Endothelial cell of umbilical vein (primary cell): ENCODE results near the gene ZNF516. TPM values are rescaled to one million over a fixed set of nuclear protein-coding genes. Genes with fewer than 3 reads are reported as not detected.

Experiments used
- BruUV-seq: library from RNA; stranded (reverse); fragments of 400-500 nt; replicated peaks from 2 replicates; lab custom pipeline; 2021; lab: Mats Ljungman, UMichigan
- CTCF ChIA-PET: fragments of 300-600, 350-600 bp; sonication (Branson Sonifier 250); formaldehyde crosslinking; loops from one replicate; lab custom pipeline; 2021; ENCODE audit warnings: antibody characterized with exemption, inconsistent platforms; lab: Charles Lee
- POLR2A ChIA-PET: fragments of 300-600, 350-600 bp; sonication (Branson Sonifier 250); formaldehyde crosslinking; loops from one replicate; lab custom pipeline; 2021; ENCODE audit warnings: antibody characterized with exemption, inconsistent platforms; lab: Charles Lee
- DNase-seq: peaks from one replicate; pipeline ENCODE4 v3.0.0-alpha.2; 2011; ENCODE audit warnings: low read depth, low spot score
- FAIRE-seq: peaks from 2 replicates; lab custom pipeline; 2011; peaks lifted over from hg19 to GRCh38; lab: Jason Lieb, UNC
- H2AFZ ChIP-seq: 2 replicates; pipeline ENCODE4 v1.6.0; 2012; ENCODE audit warnings: low read depth, low read length, control low read depth, inconsistent platforms
- H3K27ac ChIP-seq: 2 replicates; pipeline ENCODE4 v1.5.1; 2011; ENCODE audit warnings: low read depth, mild to moderate bottlenecking, control low read depth, low read length, moderate library complexity; ENCODE audit not compliant: insufficient read depth
- H3K27me3 ChIP-seq, 2 experiments: 2 replicates each; pipeline versions ENCODE4 v1.6.0 to v1.6.1; 2011; ENCODE audit warnings: low read length in 2 of 2, mixed read lengths in 1 of 2; ENCODE audit not compliant: control insufficient read depth in 2 of 2, insufficient read depth in 2 of 2
- H3K36me3 ChIP-seq, 2 experiments: 2 replicates in 1 of 2; 3 replicates in 1 of 2; pipeline ENCODE4 v1.5.1; 2011; ENCODE audit warnings: low read length in 2 of 2, mild to moderate bottlenecking in 1 of 2, moderate library complexity in 1 of 2; ENCODE audit not compliant: control insufficient read depth in 2 of 2, insufficient read depth in 2 of 2; ENCODE audit errors: extremely low read depth in 1 of 2
- H3K4me1 ChIP-seq: 3 replicates; pipeline ENCODE4 v1.5.1; 2011; ENCODE audit warnings: mild to moderate bottlenecking, low read length; ENCODE audit not compliant: control insufficient read depth, insufficient read depth; ENCODE audit errors: extremely low read depth
- H3K4me2 ChIP-seq: 2 replicates; pipeline ENCODE4 v1.6.1; 2011; ENCODE audit warnings: low read length, control low read depth, mixed read lengths; ENCODE audit not compliant: insufficient read depth
- H3K4me3 ChIP-seq, 3 experiments: fragments of 200-600 bp in 1 of 3; sonication (generic), shearing (Covaris generic) in 1 of 3; replicated peaks in 1 of 3; 2 replicates each; pipeline ENCODE4 v1.5.1; 2011 to 2016; ENCODE audit warnings: control low read depth in 3 of 3, low read length in 3 of 3, mild to moderate bottlenecking in 2 of 3, inconsistent platforms in 1 of 3, low read depth in 1 of 3, moderate library complexity in 1 of 3; ENCODE audit not compliant: insufficient read depth in 1 of 3
- H3K79me2 ChIP-seq: 2 replicates; pipeline ENCODE4 v1.6.0; 2012; ENCODE audit warnings: low read length, inconsistent platforms; ENCODE audit not compliant: control insufficient read depth, insufficient read depth
- H3K9ac ChIP-seq: replicated peaks from 2 replicates; pipeline ENCODE3; 2011; ENCODE audit warnings: low read length, control low read depth; ENCODE audit not compliant: insufficient read depth; ENCODE audit errors: extremely low read depth
- H3K9me1 ChIP-seq: replicated peaks from 3 replicates; pipeline ENCODE4 v1.6.0; 2011; ENCODE audit warnings: mild to moderate bottlenecking, low read length; ENCODE audit not compliant: control insufficient read depth, insufficient read depth; ENCODE audit errors: extremely low read depth
- H3K9me3 ChIP-seq: replicated peaks from 2 replicates; pipeline ENCODE4 v1.5.1; 2012; ENCODE audit warnings: low read length, inconsistent platforms; ENCODE audit not compliant: control insufficient read depth, insufficient read depth
- H4K20me1 ChIP-seq: replicated peaks from 2 replicates; pipeline ENCODE3; 2011; ENCODE audit warnings: mild to moderate bottlenecking, low read length; ENCODE audit not compliant: control insufficient read depth, insufficient read depth; ENCODE audit errors: extremely low read depth
- CTCF ChIP-seq, 2 donors: IDR thresholded peaks; 1 replicate in 1 of 2; 2 replicates in 1 of 2; pipeline ENCODE4 v1.5.1; 2011; ENCODE audit warnings: low read length in 2 of 2, mild to moderate bottlenecking in 2 of 2, moderate library complexity in 2 of 2, control low read depth in 1 of 2, inconsistent platforms in 1 of 2, low read depth in 1 of 2; ENCODE audit not compliant: insufficient read depth in 1 of 2; ENCODE audit errors: extremely low read depth in 1 of 2
- EZH2 ChIP-seq: IDR thresholded peaks from 2 replicates; pipeline ENCODE4 v1.6.1; 2012; ENCODE audit warnings: borderline replicate concordance, low read depth, mild to moderate bottlenecking, moderate library complexity, low read length, inconsistent platforms; ENCODE audit not compliant: severe bottlenecking
- FOS ChIP-seq: IDR thresholded peaks from 2 replicates; pipeline ENCODE4 v1.6.1; 2011; ENCODE audit warnings: mild to moderate bottlenecking, low read length, moderate library complexity, borderline replicate concordance; ENCODE audit not compliant: insufficient read depth
- GATA2 ChIP-seq: IDR thresholded peaks from 2 replicates; pipeline ENCODE4 v1.7.0; 2011; ENCODE audit warnings: low read depth, mild to moderate bottlenecking, moderate library complexity, mixed read lengths, low read length; ENCODE audit not compliant: insufficient read length, insufficient read depth
- JUN ChIP-seq: IDR thresholded peaks from 2 replicates; pipeline ENCODE4 v1.6.1; 2011; ENCODE audit warnings: borderline replicate concordance, low read depth; ENCODE audit not compliant: insufficient read length, insufficient read depth
- MYC ChIP-seq: IDR thresholded peaks from one replicate; pipeline ENCODE4 v1.6.1; 2011; ENCODE audit warnings: mild to moderate bottlenecking, low read depth, low read length
- POLR2A ChIP-seq: IDR thresholded peaks from 2 replicates; pipeline ENCODE4 v1.6.1; 2012; ENCODE audit warnings: low read depth, mild to moderate bottlenecking, control low read depth, low read length
- POLR2AphosphoS5 ChIP-seq: IDR thresholded peaks from 2 replicates; pipeline ENCODE4 v1.6.1; 2012; ENCODE audit warnings: low read depth, mild to moderate bottlenecking, control low read depth, low read length, moderate library complexity; ENCODE audit not compliant: insufficient read depth
- dilution Hi-C: fragments of 300-500 bp; cut with MboI; formaldehyde crosslinking; loops from one replicate; pipeline ENCODE4 v1.15.0; 2019; ENCODE audit warnings: low sequenced_read_pairs; ENCODE audit not compliant: extremely low pct_ligation_motif_present
- intact Hi-C: fragments of 100-400 bp; cut with micrococcal nuclease; formaldehyde crosslinking; loops from one replicate; pipeline ENCODE4 v1.10.0; 2022
- polyA plus RNA-seq, 4 experiments: library from polyadenylated mRNA; depleted of rRNA in 3 of 4; stranded (reverse) in 3 of 4; unstranded in 1 of 4; fragments of >200 nt; gene quantifications; 2 replicates each; pipeline versions ENCODE4 v1.2.1 to v1.2.3, GENCODE V29; 2011 to 2012; ENCODE audit warnings: missing spikeins in 1 of 4
- total RNA-seq: library from RNA; stranded (reverse); gene quantifications from 2 replicates; pipeline ENCODE4 v1.2.3, GENCODE V29; 2021
- TF ChIP-seq, protein P1 (sequence below): IDR thresholded peaks from 2 replicates; pipeline ENCODE4 v1.6.1; 2011; ENCODE audit not compliant: insufficient read depth, insufficient read length

ZNF516 gene
- total and polyA plus RNA-seq, 2 donors (not counting 3 experiments of a cell fraction or from before 2014, with no cell fraction given) = 3.6 to 19.1 TPM

DNA sequence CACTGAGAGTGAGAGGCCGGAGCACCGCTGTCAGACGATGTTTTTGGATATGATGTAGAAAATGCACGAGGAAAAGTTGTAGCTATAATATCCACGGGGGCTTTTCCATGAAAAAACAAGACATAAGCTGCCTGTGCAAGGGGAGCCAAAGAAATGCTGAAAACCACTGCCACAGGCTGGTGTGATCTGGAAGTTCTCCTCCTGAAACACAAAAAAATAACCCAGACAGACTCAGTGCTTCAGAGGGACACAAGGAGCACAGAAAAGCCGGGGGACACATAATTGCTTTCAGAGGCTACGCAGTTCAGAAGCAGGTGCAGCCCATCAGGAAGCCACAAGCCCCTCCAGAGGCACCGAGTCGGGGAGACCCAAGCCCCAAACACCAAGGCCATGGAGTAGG, 98.2 kb downstream of the ZNF516 start:
- H2AFZ ChIP-seq = no peak overlapping the region
- no peak overlapping the region for H3K27ac ChIP-seq
- H3K9me1 ChIP-seq = no peaks in the 10 kb centered on the region
- no TSS peak for BruUV-seq
- no peak overlapping the region for H3K4me2 ChIP-seq
- FAIRE-seq (no peak), DNase-seq (no peak)
- H3K36me3 ChIP-seq = no peaks in the 10 kb centered on the region
- no peak for TF ChIP-seq FOS
- TF ChIP-seq POLR2A = no peak
- no peak for TF ChIP-seq JUN
- TF ChIP-seq GATA2 = no peak
- TF ChIP-seq, protein P1, sequence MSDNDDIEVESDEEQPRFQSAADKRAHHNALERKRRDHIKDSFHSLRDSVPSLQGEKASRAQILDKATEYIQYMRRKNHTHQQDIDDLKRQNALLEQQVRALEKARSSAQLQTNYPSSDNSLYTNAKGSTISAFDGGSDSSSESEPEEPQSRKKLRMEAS = no peak
- no peak for TF ChIP-seq EZH2
- TF ChIP-seq CTCF (IDR thresholded peaks at IDR 0.05; ENCODE audit: extremely low read depth in 1 of 2, insufficient read depth in 1 of 2, low read depth in 1 of 2, low read length in 2 of 2) = no peak
- no peak for TF ChIP-seq POLR2AphosphoS5
- no peak for TF ChIP-seq MYC
- no peak overlapping the region for H3K9ac ChIP-seq
- dilution Hi-C loops = no loop called here
- no peaks in the 10 kb centered on the region for H3K9me3 ChIP-seq
- POLR2A ChIA-PET = no interaction called here
- H3K27me3 ChIP-seq = no peaks in the 10 kb centered on the region
- H3K79me2 ChIP-seq = no peaks in the 10 kb centered on the region
- CTCF ChIA-PET = interaction anchor here (1.8 to 6.8 kb wide), 3 partner anchors 224 to 313 kb away, joined by 7 to 169 read pairs (median 75); no protein-coding TSS in a partner anchor
- intact Hi-C loops = no loop called here
- no peaks in the 10 kb centered on the region for H3K4me1 ChIP-seq
- no peak overlapping the region for H3K4me3 ChIP-seq
- H4K20me1 ChIP-seq = no peaks in the 10 kb centered on the region
